ENCODE measurements around the gene FSIP1. TPM values are rescaled to one million over a fixed set of nuclear protein-coding genes. Genes with fewer than 3 reads are reported as not detected.

The FSIP1 gene
- total and polyA plus RNA-seq, 2 donors, result 0.27 to 3.0 TPM

DNA sequence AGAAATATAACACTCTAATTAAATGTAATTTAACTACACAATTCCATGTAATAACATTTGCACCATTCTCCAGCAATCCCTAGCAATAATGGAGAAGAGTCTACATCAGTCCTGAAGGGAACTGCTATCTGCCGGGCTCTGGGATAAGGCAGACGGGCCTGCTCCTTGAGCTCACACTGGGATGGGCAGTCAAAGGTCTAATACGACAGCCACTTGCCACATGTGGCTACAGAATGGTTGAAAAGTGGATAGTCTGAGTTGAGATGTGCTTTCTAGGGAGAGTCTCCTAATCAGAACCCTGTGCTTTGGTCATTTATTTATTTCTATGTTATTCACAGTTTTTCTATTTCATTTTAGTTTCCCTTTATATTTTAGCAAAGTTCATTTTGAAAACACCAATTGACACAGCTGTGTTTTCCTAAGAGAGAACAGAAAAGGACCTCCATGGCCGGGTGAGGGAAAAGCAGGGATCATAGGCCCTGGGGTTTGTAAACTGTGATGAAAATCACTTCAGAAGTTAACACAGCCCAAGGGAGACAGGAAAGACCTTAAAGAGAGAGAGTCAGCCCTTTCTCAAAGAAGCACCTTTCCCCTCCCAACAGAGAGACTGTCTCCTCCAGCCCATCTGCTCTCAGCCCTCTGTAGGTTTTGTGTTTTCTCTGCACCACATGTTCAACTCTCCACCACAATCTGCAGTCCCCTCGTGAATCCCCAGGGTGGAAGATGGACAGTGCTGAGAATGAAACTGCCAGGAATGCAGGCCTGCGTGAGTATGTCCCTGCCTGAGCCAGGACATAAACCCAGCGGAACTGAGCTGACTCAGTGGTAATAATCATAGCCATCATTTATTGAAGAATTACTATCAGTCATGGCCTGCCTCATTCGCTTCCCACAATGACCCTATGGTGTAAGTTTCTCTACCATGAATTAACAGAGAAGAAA, 11.6 kb downstream of the FSIP1 start:
- WGBS, result 44% methylated on average over 8 of the region's 8 CpGs
- H3K4me1 ChIP-seq (ENCODE audit: insufficient read depth), result no peaks in the 10 kb centered on the region
- no peak for DNase-seq (ENCODE audit: extremely low spot score)
- peak overlapping the region; percentile 34 for H3K27ac ChIP-seq (ENCODE audit: low read depth)
- H3K4me3 ChIP-seq (ENCODE audit: low read depth, low read length), result no peak overlapping the region
- no peaks in the 10 kb centered on the region for H3K36me3 ChIP-seq (ENCODE audit: insufficient read depth)

- no peak overlapping the region for H3K27ac ChIP-seq (ENCODE audit: low read depth)
- H3K4me3 ChIP-seq (ENCODE audit: low read depth, low read length), result no peak overlapping the region
- no peaks in the 10 kb centered on the region for H3K4me1 ChIP-seq (ENCODE audit: insufficient read depth)
- DNase-seq (ENCODE audit: extremely low spot score), result no peak
- no peaks in the 10 kb centered on the region for H3K36me3 ChIP-seq (ENCODE audit: insufficient read depth)
- 82% methylated on average over 5 of the region's 5 CpGs for WGBS
Measured at GRCh38 chr15:39767921-39768320, 14.7 kb downstream of the FSIP1 start.

DNA sequence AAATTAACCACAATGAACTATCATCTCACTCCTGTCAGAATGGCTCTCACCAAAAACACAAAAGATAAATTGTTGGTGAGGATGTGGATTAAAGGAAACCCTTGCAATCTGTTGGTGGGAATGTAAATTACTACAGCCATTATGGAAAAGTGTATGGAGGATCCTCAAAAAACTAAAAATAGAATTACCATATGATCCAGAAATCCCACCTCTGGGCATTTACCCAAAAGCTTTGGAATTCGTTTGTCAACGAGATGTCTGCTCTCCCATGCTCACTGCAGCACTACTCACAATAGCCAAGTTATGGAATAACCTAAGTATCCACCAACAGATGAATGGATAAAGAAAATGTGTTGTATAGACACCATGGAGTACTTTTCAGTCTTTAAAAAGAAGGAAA, 21.6 kb downstream of the FSIP1 start:
- no peak overlapping the region for H3K27ac ChIP-seq (ENCODE audit: low read depth)
- H3K4me3 ChIP-seq (ENCODE audit: low read depth, low read length), result no peak overlapping the region
- DNase-seq (ENCODE audit: extremely low spot score), result no peak
- WGBS, result 38% methylated on average over 2 of the region's 2 CpGs
- H3K4me1 ChIP-seq (ENCODE audit: insufficient read depth), result no peaks in the 10 kb centered on the region
- no peaks in the 10 kb centered on the region for H3K36me3 ChIP-seq (ENCODE audit: insufficient read depth)

DNA sequence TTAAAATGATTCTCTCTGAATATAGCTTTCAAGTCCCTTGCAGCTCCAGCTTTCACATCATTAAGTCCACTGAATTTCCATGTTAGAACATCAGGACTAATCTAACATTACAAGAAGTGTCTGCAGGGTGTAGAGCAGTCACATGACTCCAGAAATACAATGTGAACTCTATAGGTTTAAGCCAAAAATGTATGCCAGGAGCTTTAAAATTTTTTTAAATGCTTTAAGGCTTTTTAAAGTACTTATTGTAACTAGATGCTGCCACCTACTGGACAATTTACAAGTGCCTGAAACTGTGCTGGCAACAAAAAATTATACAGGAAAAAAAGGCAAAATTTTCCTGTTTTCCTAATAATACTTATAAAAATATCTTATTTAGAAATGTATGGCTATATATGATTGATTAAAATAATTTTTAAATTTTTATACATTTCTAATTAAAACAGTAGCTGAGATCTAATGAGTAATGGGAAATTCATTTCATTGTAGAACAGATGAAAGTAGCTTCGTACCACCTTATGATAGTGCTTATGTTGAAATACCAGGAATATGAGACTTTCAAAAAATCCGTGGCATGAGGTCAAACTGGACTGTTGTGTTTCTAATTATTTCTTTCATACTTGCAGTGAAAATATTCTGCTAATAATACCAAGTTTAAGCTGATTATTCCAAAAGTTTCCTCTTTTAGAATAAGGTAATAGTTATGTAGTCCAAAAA, 25.7 kb downstream of the FSIP1 start:
- no peak overlapping the region for H3K4me3 ChIP-seq (ENCODE audit: low read depth, low read length)
- peak; percentile 53 for DNase-seq (ENCODE audit: extremely low spot score)
- no peak overlapping the region for H3K27ac ChIP-seq (ENCODE audit: low read depth)
- H3K36me3 ChIP-seq (ENCODE audit: insufficient read depth), result no peaks in the 10 kb centered on the region
- no peaks in the 10 kb centered on the region for H3K4me1 ChIP-seq (ENCODE audit: insufficient read depth)
- WGBS, result 47% methylated on average over 2 of the region's 2 CpGs

GRCh38 chr15:39752991-39753390, 29.6 kb downstream of the FSIP1 start:
- no peak for DNase-seq (ENCODE audit: extremely low spot score)
- no peaks in the 10 kb centered on the region for H3K4me1 ChIP-seq (ENCODE audit: insufficient read depth)
- H3K4me3 ChIP-seq (ENCODE audit: low read depth, low read length), result no peak overlapping the region
- no peaks in the 10 kb centered on the region for H3K36me3 ChIP-seq (ENCODE audit: insufficient read depth)
- H3K27ac ChIP-seq (ENCODE audit: low read depth), result no peak overlapping the region
- 55% methylated on average over 1 of the region's 1 CpG for WGBS

GRCh38 chr15:39752246-39752645, 30.4 kb downstream of the FSIP1 start:
- DNase-seq (ENCODE audit: extremely low spot score), result no peak
- H3K4me1 ChIP-seq (ENCODE audit: insufficient read depth), result no peaks in the 10 kb centered on the region
- no peak overlapping the region for H3K4me3 ChIP-seq (ENCODE audit: low read depth, low read length)
- H3K27ac ChIP-seq (ENCODE audit: low read depth), result no peak overlapping the region
- no peaks in the 10 kb centered on the region for H3K36me3 ChIP-seq (ENCODE audit: insufficient read depth)

DNA sequence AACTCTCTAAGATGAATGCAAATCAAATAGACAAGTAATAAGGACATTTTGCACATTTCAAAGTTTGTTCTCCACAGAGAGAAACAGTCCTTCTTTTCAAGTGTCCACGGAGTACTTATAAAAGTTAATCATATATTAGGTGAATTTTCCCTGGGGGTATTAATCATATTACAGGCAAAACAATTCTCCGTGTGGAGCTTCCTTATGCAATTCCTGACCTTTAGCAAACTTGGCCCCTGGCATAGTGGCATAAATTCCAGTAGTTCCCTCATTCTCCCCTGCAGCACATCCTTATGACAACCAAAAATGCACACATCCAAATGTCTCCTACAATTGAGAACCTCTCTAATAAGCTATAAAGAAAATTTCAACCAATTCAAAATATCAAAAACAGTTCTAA, 34.4 kb downstream of the FSIP1 start:
- no peaks in the 10 kb centered on the region for H3K4me1 ChIP-seq (ENCODE audit: insufficient read depth)
- no peak for DNase-seq (ENCODE audit: extremely low spot score)
- no peak overlapping the region for H3K4me3 ChIP-seq (ENCODE audit: low read depth, low read length)
- H3K27ac ChIP-seq (ENCODE audit: low read depth), result no peak overlapping the region
- WGBS, result 44% methylated on average over 2 of the region's 2 CpGs
- no peaks in the 10 kb centered on the region for H3K36me3 ChIP-seq (ENCODE audit: insufficient read depth)

DNA sequence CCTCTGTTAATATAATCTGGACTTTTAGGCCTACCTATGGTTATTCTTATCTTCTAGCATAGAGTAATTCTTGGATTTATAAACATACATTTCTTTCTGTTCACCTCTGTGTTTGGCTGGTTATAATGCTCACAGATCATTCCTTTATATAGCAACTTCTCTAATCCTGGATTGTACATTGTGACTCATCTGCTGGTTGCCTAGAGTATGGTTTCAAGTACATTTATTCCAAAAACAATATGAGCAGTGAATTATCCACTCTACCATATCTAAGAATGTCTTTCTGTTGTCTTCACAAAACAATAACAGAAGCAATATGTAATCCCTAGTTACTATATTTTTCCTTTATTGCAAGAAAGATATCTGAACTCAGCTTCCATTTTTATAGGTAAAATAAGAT, 35.3 kb downstream of the FSIP1 start:
- Histone ChIP-seq H3K27ac (ENCODE audit: low read depth) (no peak overlapping the region), H3K4me3 (ENCODE audit: low read depth, low read length) (no peak overlapping the region), H3K36me3 (ENCODE audit: insufficient read depth) (no peaks in the 10 kb centered on the region), H3K4me1 (ENCODE audit: insufficient read depth) (no peaks in the 10 kb centered on the region)
- DNase-seq (ENCODE audit: extremely low spot score), result no peak

DNA sequence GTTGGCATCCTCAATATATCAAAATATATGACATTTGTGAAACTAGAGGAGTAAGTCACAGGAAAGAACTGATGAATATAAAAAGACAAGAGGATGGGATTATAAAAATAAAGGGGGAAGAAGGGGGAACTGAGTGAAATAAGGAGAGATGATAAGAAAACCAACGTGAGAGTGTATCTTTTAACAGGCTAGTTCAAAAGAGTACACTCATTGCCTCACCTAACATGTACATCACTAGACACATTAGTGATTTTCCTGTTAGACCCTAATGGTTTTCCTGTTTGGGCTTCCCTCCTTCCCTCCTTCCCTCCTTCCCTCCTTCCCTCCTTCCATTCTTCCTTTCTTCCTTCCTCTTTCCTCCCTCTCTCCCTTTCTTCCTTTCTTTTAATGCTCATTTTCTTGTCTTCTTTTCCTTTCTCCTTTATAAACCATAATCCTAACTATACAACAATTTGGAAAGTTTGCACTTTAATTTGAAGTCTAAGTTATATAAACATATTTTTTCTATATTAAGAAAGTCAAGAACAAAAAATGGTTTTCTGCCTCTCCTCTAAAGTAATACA, 35.8 kb downstream of the FSIP1 start:
- H3K36me3 ChIP-seq (ENCODE audit: insufficient read depth), result no peaks in the 10 kb centered on the region
- H3K4me3 ChIP-seq (ENCODE audit: low read depth, low read length), result no peak overlapping the region
- no peak for DNase-seq (ENCODE audit: extremely low spot score)
- H3K4me1 ChIP-seq (ENCODE audit: insufficient read depth), result no peaks in the 10 kb centered on the region
- WGBS, result 83% methylated on average over 1 of the region's 1 CpG
- H3K27ac ChIP-seq (ENCODE audit: low read depth), result no peak overlapping the region

DNA sequence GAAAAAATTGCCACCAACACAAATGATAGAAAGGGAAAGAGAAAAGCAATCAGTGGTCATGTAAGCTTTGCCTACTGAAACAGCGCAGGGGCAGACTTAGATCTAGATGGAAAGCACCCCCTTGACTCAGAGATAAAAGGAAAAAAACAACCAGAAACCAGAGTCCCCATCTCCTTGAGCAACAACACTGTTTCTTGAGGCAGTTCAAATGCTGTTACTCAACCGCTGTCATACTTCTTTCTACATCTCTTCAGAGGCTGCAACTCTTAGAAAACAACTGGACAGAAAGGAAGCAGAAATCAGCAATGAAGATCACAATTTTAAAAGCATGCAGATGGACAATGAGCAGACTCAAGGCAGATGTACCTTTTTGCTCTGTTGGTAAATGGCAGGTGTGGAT, 36.5 kb downstream of the FSIP1 start:
- Histone ChIP-seq H3K4me3 (ENCODE audit: low read depth, low read length) (no peak overlapping the region), H3K27ac (ENCODE audit: low read depth) (no peak overlapping the region), H3K4me1 (ENCODE audit: insufficient read depth) (no peaks in the 10 kb centered on the region), H3K36me3 (ENCODE audit: insufficient read depth) (no peaks in the 10 kb centered on the region)
- 96% methylated on average over 2 of the region's 2 CpGs for WGBS
- DNase-seq (ENCODE audit: extremely low spot score), result no peak

DNA sequence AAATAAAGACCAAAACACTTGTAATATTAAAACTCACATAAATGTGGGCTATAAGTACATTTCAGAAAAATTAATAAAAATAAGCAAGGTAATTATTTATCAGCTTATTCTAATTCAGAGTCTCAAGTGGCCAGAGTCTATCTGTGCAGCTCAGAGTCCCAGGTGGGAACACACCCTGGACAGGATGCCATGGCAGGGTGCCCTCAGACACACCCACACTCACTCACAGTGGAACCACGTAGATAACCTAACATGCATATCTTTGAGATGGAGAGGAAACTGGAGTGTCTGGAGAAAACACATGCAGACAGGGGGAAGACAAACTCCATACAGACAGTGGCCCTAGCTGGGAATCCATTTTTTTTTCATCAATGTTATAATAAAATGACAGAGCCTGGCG, 37.2 kb downstream of the FSIP1 start:
- Histone ChIP-seq H3K4me3 (ENCODE audit: low read depth, low read length) (no peak overlapping the region), H3K36me3 (ENCODE audit: insufficient read depth) (no peaks in the 10 kb centered on the region), H3K4me1 (ENCODE audit: insufficient read depth) (no peaks in the 10 kb centered on the region), H3K27ac (ENCODE audit: low read depth) (no peak overlapping the region)
- 38% methylated on average over 2 of the region's 2 CpGs for WGBS
- no peak for DNase-seq (ENCODE audit: extremely low spot score)

GRCh38 chr15:39744334-39745103, 38.1 kb downstream of the FSIP1 start:
- H3K4me1 ChIP-seq (ENCODE audit: insufficient read depth), result no peaks in the 10 kb centered on the region
- DNase-seq (ENCODE audit: extremely low spot score), result no peak
- WGBS, result 97% methylated on average over 7 of the region's 7 CpGs
- H3K27ac ChIP-seq (ENCODE audit: low read depth), result no peak overlapping the region
- H3K36me3 ChIP-seq (ENCODE audit: insufficient read depth), result no peaks in the 10 kb centered on the region
- no peak overlapping the region for H3K4me3 ChIP-seq (ENCODE audit: low read depth, low read length)

GRCh38 chr15:39743611-39744010, 39.0 kb downstream of the FSIP1 start:
- H3K4me1 ChIP-seq (ENCODE audit: insufficient read depth), result no peaks in the 10 kb centered on the region
- H3K4me3 ChIP-seq (ENCODE audit: low read depth, low read length), result no peak overlapping the region
- no peak for DNase-seq (ENCODE audit: extremely low spot score)
- no peaks in the 10 kb centered on the region for H3K36me3 ChIP-seq (ENCODE audit: insufficient read depth)
- WGBS, result 44% methylated on average over 2 of the region's 2 CpGs
- H3K27ac ChIP-seq (ENCODE audit: low read depth), result no peak overlapping the region

All from urinary bladder (tissue), 4 donors.